ENCODE data around the gene NEK2.

DNA sequence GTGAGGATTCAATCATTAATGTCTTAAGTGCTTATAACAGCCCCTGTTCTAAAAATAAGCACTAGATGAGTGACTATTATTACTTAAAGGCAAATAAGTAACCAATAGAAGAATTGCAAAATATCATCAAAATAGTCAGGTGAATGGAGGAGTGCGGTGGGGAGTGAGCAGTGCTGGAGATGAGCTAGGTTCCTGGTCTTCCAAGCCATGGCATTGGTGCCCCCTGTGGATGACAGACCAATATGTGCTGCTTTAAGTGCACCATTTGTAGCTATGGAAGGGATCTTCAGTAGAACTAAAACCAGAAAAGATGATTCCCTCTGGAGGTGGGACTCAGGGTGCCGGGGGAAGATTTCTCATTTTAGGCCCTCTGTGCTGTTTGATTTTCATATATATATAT is 50.4 kb downstream of the NEK2 start:
- TF ChIP-seq, protein P1, sequence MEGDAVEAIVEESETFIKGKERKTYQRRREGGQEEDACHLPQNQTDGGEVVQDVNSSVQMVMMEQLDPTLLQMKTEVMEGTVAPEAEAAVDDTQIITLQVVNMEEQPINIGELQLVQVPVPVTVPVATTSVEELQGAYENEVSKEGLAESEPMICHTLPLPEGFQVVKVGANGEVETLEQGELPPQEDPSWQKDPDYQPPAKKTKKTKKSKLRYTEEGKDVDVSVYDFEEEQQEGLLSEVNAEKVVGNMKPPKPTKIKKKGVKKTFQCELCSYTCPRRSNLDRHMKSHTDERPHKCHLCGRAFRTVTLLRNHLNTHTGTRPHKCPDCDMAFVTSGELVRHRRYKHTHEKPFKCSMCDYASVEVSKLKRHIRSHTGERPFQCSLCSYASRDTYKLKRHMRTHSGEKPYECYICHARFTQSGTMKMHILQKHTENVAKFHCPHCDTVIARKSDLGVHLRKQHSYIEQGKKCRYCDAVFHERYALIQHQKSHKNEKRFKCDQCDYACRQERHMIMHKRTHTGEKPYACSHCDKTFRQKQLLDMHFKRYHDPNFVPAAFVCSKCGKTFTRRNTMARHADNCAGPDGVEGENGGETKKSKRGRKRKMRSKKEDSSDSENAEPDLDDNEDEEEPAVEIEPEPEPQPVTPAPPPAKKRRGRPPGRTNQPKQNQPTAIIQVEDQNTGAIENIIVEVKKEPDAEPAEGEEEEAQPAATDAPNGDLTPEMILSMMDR (IDR thresholded peaks at IDR 0.05), result peak in 1 of 7 experiments; percentile 16
- no peak for TF ChIP-seq POLR2A (IDR thresholded peaks at IDR 0.05)

Measured in body of pancreas (tissue), 4 donors.